Astrocyte (in vitro differentiated cells and primary cell): ENCODE data around the gene THG1L. TPM values are rescaled to one million over a fixed set of nuclear protein-coding genes. Genes with fewer than 3 reads are reported as not detected.

Experiments used
- DNase-seq: peaks from one replicate; pipeline ENCODE4 v3.0.0-alpha.2; 2010; ENCODE audit warnings: low read depth
- FAIRE-seq: peaks from 2 replicates; lab custom pipeline; 2011; peaks lifted over from hg19 to GRCh38; lab: Jason Lieb, UNC
- H2AFZ ChIP-seq: 2 replicates; pipeline ENCODE4 v1.6.0; 2012; ENCODE audit warnings: low read depth, low read length, inconsistent platforms
- H3K27ac ChIP-seq: 2 replicates; pipeline ENCODE4 v1.5.1; 2011; ENCODE audit warnings: low read depth, low read length, inconsistent platforms
- H3K27me3 ChIP-seq: 2 replicates; pipeline ENCODE4 v1.6.0; 2011; ENCODE audit warnings: low read length, inconsistent platforms; ENCODE audit not compliant: insufficient read depth
- H3K36me3 ChIP-seq: 2 replicates; pipeline ENCODE4 v1.5.1; 2011; ENCODE audit warnings: low read length, inconsistent platforms; ENCODE audit not compliant: insufficient read depth
- H3K4me1 ChIP-seq: 2 replicates; pipeline ENCODE4 v1.5.1; 2011; ENCODE audit warnings: low read length, inconsistent platforms; ENCODE audit not compliant: insufficient read depth
- H3K4me2 ChIP-seq: 2 replicates; pipeline ENCODE4 v1.6.0; 2012; ENCODE audit warnings: low read length, inconsistent platforms
- H3K4me3 ChIP-seq: 2 replicates; pipeline ENCODE4 v1.5.1; 2011; ENCODE audit warnings: low read depth, mild to moderate bottlenecking, low read length, inconsistent platforms; ENCODE audit not compliant: insufficient read depth
- H3K79me2 ChIP-seq: 2 replicates; pipeline ENCODE4 v1.6.0; 2012; ENCODE audit warnings: mild to moderate bottlenecking, low read length, inconsistent platforms; ENCODE audit not compliant: insufficient read depth
- H3K9ac ChIP-seq: 2 replicates; pipeline ENCODE4 v1.6.0; 2012; ENCODE audit warnings: mild to moderate bottlenecking, low read length, inconsistent platforms
- H3K9me3 ChIP-seq: 2 replicates; pipeline ENCODE4 v1.5.1; 2012; ENCODE audit warnings: low read depth, mild to moderate bottlenecking, low read length, inconsistent platforms; ENCODE audit not compliant: insufficient read depth
- H4K20me1 ChIP-seq: 2 replicates; pipeline ENCODE4 v1.6.0; 2012; ENCODE audit warnings: low read length, inconsistent platforms; ENCODE audit not compliant: insufficient read depth
- H3K27ac Mint-ChIP-seq: one replicate; pipeline ENCODE4 v1.8.0; 2021; ENCODE audit warnings: mild to moderate bottlenecking, mixed read lengths; ENCODE audit not compliant: unreplicated experiment
- H3K27me3 Mint-ChIP-seq: one replicate; pipeline ENCODE4 v1.8.0; 2021; ENCODE audit warnings: low read depth, mixed read lengths; ENCODE audit not compliant: unreplicated experiment
- H3K36me3 Mint-ChIP-seq: one replicate; pipeline ENCODE4 v1.8.0; 2021; ENCODE audit warnings: low read depth, mixed read lengths; ENCODE audit not compliant: unreplicated experiment
- H3K4me1 Mint-ChIP-seq: one replicate; pipeline ENCODE4 v1.8.0; 2021; ENCODE audit warnings: low read depth, mixed read lengths; ENCODE audit not compliant: unreplicated experiment
- H3K4me3 Mint-ChIP-seq: one replicate; pipeline ENCODE4 v1.8.0; 2021; ENCODE audit warnings: mild to moderate bottlenecking, moderate library complexity, mixed read lengths; ENCODE audit not compliant: unreplicated experiment
- H3K9me3 Mint-ChIP-seq: one replicate; pipeline ENCODE4 v1.8.0; 2021; ENCODE audit warnings: mild to moderate bottlenecking, mixed read lengths; ENCODE audit not compliant: unreplicated experiment
- CTCF ChIP-seq: IDR thresholded peaks from 2 replicates; pipeline ENCODE4 v1.5.1; 2011; ENCODE audit warnings: low read depth, mild to moderate bottlenecking, inconsistent platforms, low read length, moderate library complexity; ENCODE audit not compliant: insufficient read depth
- EZH2 ChIP-seq: IDR thresholded peaks from 2 replicates; pipeline ENCODE4 v1.6.1; 2012; ENCODE audit warnings: mild to moderate bottlenecking, low read length, inconsistent platforms; ENCODE audit not compliant: insufficient read depth
- total RNA-seq: library from RNA; stranded (reverse); gene quantifications from 2 replicates; pipeline ENCODE4 v1.2.1, GENCODE V29; 2021

THG1L gene
- total RNA-seq, 1 donor from 2014 or later = 9.7 TPM

GRCh38 chr5:157779221-157779620 lies 48.0 kb downstream of the THG1L start:
- H3K79me2 ChIP-seq = no peaks in the 10 kb centered on the region
- H3K9me3 Mint-ChIP-seq = no peaks in the 10 kb centered on the region

GRCh38 chr5:157785801-157786200 lies 54.6 kb downstream of the THG1L start:
- FAIRE-seq (no peak), DNase-seq (no peak)
- TF ChIP-seq EZH2 (no peak), CTCF (no peak)
- Mint-ChIP-seq H3K27ac (no peak overlapping the region), H3K4me3 (no peak overlapping the region), H3K36me3 (peaks cover 8% of the 10 kb centered on the region), H3K4me1 (peaks cover 4% of the 10 kb centered on the region), H3K27me3 (no peaks in the 10 kb centered on the region), H3K9me3 (no peaks in the 10 kb centered on the region)
- no peaks in the 10 kb centered on the region for H3K9me3 ChIP-seq
- H3K4me3 ChIP-seq = no peak overlapping the region
- H3K36me3 ChIP-seq = peaks cover 24% of the 10 kb centered on the region
- no peaks in the 10 kb centered on the region for H3K27me3 ChIP-seq
- no peaks in the 10 kb centered on the region for H3K79me2 ChIP-seq
- H4K20me1 ChIP-seq = peaks cover 13% of the 10 kb centered on the region
- H2AFZ ChIP-seq = no peak overlapping the region
- H3K4me2 ChIP-seq = no peak overlapping the region
- no peak overlapping the region for H3K9ac ChIP-seq
- no peaks in the 10 kb centered on the region for H3K4me1 ChIP-seq
- no peak overlapping the region for H3K27ac ChIP-seq

More at GRCh38 chr5:157779221-157779620, 48.0 kb downstream of the THG1L start:
- H3K27me3 ChIP-seq = peaks cover 2% of the 10 kb centered on the region
- no peaks in the 10 kb centered on the region for H3K9me3 ChIP-seq
- no peaks in the 10 kb centered on the region for H3K36me3 ChIP-seq
- H3K27ac ChIP-seq = no peak overlapping the region
- no peak overlapping the region for H2AFZ ChIP-seq
- Mint-ChIP-seq H3K27me3 (no peaks in the 10 kb centered on the region), H3K27ac (no peak overlapping the region), H3K36me3 (peaks cover 4% of the 10 kb centered on the region), H3K4me1 (peaks cover 4% of the 10 kb centered on the region), H3K4me3 (no peak overlapping the region)
- no peak overlapping the region for H3K4me2 ChIP-seq
- FAIRE-seq (no peak), DNase-seq (no peak)
- H3K4me1 ChIP-seq = no peaks in the 10 kb centered on the region
- H3K9ac ChIP-seq = no peak overlapping the region
- H3K4me3 ChIP-seq = no peak overlapping the region
- TF ChIP-seq EZH2 = no peak
- no peak for TF ChIP-seq CTCF
- no peaks in the 10 kb centered on the region for H4K20me1 ChIP-seq

Other genes starting within 250 kb of the THG1L start
- 316 and 332 TPM in 2 replicates for gene ADAM19, start 155.6 kb upstream of the THG1L start, total RNA-seq
- gene SOX30, start 79.0 kb upstream of the THG1L start, total RNA-seq = 0.14 and 0.19 TPM in 2 replicates
- not detected in 2 replicates for gene C5orf52, start 59.9 kb upstream of the THG1L start, total RNA-seq
- gene LSM11, start 12.3 kb downstream of the THG1L start, total RNA-seq = 4.4 and 4.7 TPM in 2 replicates
- 96.2 and 100 TPM in 2 replicates for gene CLINT1, start 127.7 kb downstream of the THG1L start, total RNA-seq